Measurements from ENCODE around the gene SFT2D3.

GRCh38 chr2:127704641-127705390 is 3.5 kb downstream of the SFT2D3 start:
- TF ChIP-seq NR3C1 (IDR thresholded peaks at IDR 0.05) (no peak), CHD2 (IDR thresholded peaks at IDR 0.05; ENCODE audit: low read length, partially characterized antibody) (no peak), CTCF (IDR thresholded peaks at IDR 0.05) (no peak)
